HepG2 (cell line): ENCODE results near the gene GABBR2.

Experiments used
- BCLAF1 ChIP-seq: fragments of 450-650 bp; IDR thresholded peaks from 2 replicates; pipeline ENCODE4 v1.6.1; 2017; ENCODE audit warnings: mild to moderate bottlenecking
- DPF2 ChIP-seq: sonication (generic); formaldehyde crosslinking; IDR thresholded peaks from 2 replicates; pipeline ENCODE4 v1.4.0; 2020; ENCODE audit warnings: mild to moderate bottlenecking, low read depth, missing genetic modification reagents, borderline replicate concordance
- ESRRA ChIP-seq: sonication (generic); formaldehyde crosslinking; IDR thresholded peaks from 2 replicates; pipeline ENCODE4 v1.5.1; 2020; ENCODE audit warnings: mild to moderate bottlenecking, low read depth, missing genetic modification reagents
- FOXC1 ChIP-seq: sonication (generic); formaldehyde crosslinking; IDR thresholded peaks from 2 replicates; pipeline ENCODE4 v1.8.0; 2022; ENCODE audit warnings: mild to moderate bottlenecking, missing genetic modification reagents, borderline replicate concordance
- KDM1A ChIP-seq: IDR thresholded peaks from 2 replicates; pipeline ENCODE4 v1.6.1; 2016; ENCODE audit warnings: missing compliant biosample characterization
- KDM5A ChIP-seq: fragments of 200-600 bp; sonication (generic); IDR thresholded peaks from 2 replicates; pipeline ENCODE4 v1.7.0; 2018; ENCODE audit warnings: antibody characterized with exemption, mild to moderate bottlenecking, low read length, borderline replicate concordance
- RAD21 ChIP-seq: fragments of 450-650 bp; formaldehyde crosslinking; IDR thresholded peaks from 2 replicates; pipeline ENCODE4 v1.5.0; 2020; ENCODE audit warnings: mild to moderate bottlenecking
- TAF1 ChIP-seq: sonication (generic); formaldehyde crosslinking; IDR thresholded peaks from 2 replicates; pipeline ENCODE4 v1.4.0; 2020; ENCODE audit warnings: missing genetic modification reagents
- ZNF577 ChIP-seq: sonication (generic); formaldehyde crosslinking; IDR thresholded peaks from 2 replicates; pipeline ENCODE4 v1.4.0; 2020; ENCODE audit warnings: mild to moderate bottlenecking, low read depth, missing genetic modification reagents, borderline replicate concordance
- TF ChIP-seq, protein P1 (sequence below): sonication (generic); formaldehyde crosslinking; IDR thresholded peaks from 2 replicates; pipeline ENCODE4 v1.5.0; 2020; ENCODE audit warnings: mild to moderate bottlenecking, missing genetic modification reagents, moderate library complexity
- TF ChIP-seq, protein P2 (sequence below): sonication (generic); formaldehyde crosslinking; IDR thresholded peaks from 2 replicates; pipeline ENCODE4 v1.4.0; 2020; ENCODE audit warnings: missing genetic modification reagents, borderline replicate concordance

- TF ChIP-seq DPF2 (no peak), FOXC1 (no peak), ZNF577 (CRISPR knock-in tag) (no peak), KDM1A (CRISPR knock-in tag) (no peak), TAF1 (CRISPR knock-in tag) (no peak), RAD21 (CRISPR knock-in tag) (no peak), BCLAF1 (no peak), ESRRA (CRISPR knock-in tag) (no peak), KDM5A (no peak)
- TF ChIP-seq, protein P1, sequence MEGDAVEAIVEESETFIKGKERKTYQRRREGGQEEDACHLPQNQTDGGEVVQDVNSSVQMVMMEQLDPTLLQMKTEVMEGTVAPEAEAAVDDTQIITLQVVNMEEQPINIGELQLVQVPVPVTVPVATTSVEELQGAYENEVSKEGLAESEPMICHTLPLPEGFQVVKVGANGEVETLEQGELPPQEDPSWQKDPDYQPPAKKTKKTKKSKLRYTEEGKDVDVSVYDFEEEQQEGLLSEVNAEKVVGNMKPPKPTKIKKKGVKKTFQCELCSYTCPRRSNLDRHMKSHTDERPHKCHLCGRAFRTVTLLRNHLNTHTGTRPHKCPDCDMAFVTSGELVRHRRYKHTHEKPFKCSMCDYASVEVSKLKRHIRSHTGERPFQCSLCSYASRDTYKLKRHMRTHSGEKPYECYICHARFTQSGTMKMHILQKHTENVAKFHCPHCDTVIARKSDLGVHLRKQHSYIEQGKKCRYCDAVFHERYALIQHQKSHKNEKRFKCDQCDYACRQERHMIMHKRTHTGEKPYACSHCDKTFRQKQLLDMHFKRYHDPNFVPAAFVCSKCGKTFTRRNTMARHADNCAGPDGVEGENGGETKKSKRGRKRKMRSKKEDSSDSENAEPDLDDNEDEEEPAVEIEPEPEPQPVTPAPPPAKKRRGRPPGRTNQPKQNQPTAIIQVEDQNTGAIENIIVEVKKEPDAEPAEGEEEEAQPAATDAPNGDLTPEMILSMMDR = no peak
- TF ChIP-seq, protein P2, sequence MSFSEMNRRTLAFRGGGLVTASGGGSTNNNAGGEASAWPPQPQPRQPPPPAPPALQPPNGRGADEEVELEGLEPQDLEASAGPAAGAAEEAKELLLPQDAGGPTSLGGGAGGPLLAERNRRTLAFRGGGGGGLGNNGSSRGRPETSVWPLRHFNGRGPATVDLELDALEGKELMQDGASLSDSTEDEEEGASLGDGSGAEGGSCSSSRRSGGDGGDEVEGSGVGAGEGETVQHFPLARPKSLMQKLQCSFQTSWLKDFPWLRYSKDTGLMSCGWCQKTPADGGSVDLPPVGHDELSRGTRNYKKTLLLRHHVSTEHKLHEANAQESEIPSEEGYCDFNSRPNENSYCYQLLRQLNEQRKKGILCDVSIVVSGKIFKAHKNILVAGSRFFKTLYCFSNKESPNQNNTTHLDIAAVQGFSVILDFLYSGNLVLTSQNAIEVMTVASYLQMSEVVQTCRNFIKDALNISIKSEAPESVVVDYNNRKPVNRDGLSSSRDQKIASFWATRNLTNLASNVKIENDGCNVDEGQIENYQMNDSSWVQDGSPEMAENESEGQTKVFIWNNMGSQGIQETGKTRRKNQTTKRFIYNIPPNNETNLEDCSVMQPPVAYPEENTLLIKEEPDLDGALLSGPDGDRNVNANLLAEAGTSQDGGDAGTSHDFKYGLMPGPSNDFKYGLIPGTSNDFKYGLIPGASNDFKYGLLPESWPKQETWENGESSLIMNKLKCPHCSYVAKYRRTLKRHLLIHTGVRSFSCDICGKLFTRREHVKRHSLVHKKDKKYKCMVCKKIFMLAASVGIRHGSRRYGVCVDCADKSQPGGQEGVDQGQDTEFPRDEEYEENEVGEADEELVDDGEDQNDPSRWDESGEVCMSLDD (CRISPR knock-in tag) = no peak
Observed at GRCh38 chr9:98291820-98292219, 416.9 kb downstream of the GABBR2 start.
